GM18511 (cell line): Measurements from ENCODE around the gene OPCML.
A peak's percentile ranks its signal among the peaks of the same experiment; 100 is the strongest.

Source experiments
- ATAC-seq: cut with Tn5 transposase; IDR thresholded peaks from one replicate; pipeline ENCODE4 v1.9.1; 2021; ENCODE audit warnings: mild to moderate bottlenecking, moderate library complexity; ENCODE audit not compliant: unreplicated experiment

Gene OPCML

GRCh38 chr11:133541021-133541719, 8.9 kb upstream of the OPCML start:
- ATAC-seq: no peak

- no peak for ATAC-seq
Measured at GRCh38 chr11:133536198-133536597, 3.9 kb upstream of the OPCML start.

GRCh38 chr11:133533205-133533604, 904 bp upstream of the OPCML start:
- no peak for ATAC-seq

- no peak for ATAC-seq
Measured at GRCh38 chr11:133531458-133531857, 843 bp downstream of the OPCML start.

GRCh38 chr11:133530501-133530835, 1.8 kb downstream of the OPCML start:
- ATAC-seq: no peak

- no peak for ATAC-seq
Measured at GRCh38 chr11:133529807-133530500, 2.3 kb downstream of the OPCML start.

- ATAC-seq: no peak
Measured at GRCh38 chr11:133526790-133527189, 5.5 kb downstream of the OPCML start.

GRCh38 chr11:133525976-133526375, 6.3 kb downstream of the OPCML start:
- ATAC-seq: no peak

GRCh38 chr11:133524488-133524887, 7.8 kb downstream of the OPCML start:
- no peak for ATAC-seq

GRCh38 chr11:133522344-133522743, 10.0 kb downstream of the OPCML start:
- ATAC-seq: no peak

- ATAC-seq: no peak
Measured at GRCh38 chr11:133521502-133521901, 10.8 kb downstream of the OPCML start.

- no peak for ATAC-seq
Measured at GRCh38 chr11:133520707-133521106, 11.6 kb downstream of the OPCML start.

GRCh38 chr11:133519560-133519959, 12.7 kb downstream of the OPCML start:
- no peak for ATAC-seq

- no peak for ATAC-seq
Measured at GRCh38 chr11:133518702-133519264, 13.5 kb downstream of the OPCML start.

GRCh38 chr11:133516845-133517244, 15.5 kb downstream of the OPCML start:
- no peak for ATAC-seq

GRCh38 chr11:133515107-133515506, 17.2 kb downstream of the OPCML start:
- ATAC-seq: no peak

GRCh38 chr11:133509924-133510697, 22.2 kb downstream of the OPCML start:
- no peak for ATAC-seq

- no peak for ATAC-seq
Measured at GRCh38 chr11:133508468-133508867, 23.8 kb downstream of the OPCML start.

GRCh38 chr11:133507185-133507584, 25.1 kb downstream of the OPCML start:
- no peak for ATAC-seq

GRCh38 chr11:133506551-133507094, 25.7 kb downstream of the OPCML start:
- ATAC-seq: no peak

GRCh38 chr11:133506023-133506422, 26.3 kb downstream of the OPCML start:
- ATAC-seq: peak; percentile 91
